HepG2 (cell line): ENCODE results near the gene BRSK2.

Experiments
- ATF1 ChIP-seq: IDR thresholded peaks from 2 replicates; pipeline ENCODE4 v1.6.1; 2016; ENCODE audit warnings: mild to moderate bottlenecking, control low read depth
- NFATC3 ChIP-seq: sonication (generic); formaldehyde crosslinking; IDR thresholded peaks from 2 replicates; pipeline ENCODE4 v1.5.1; 2020; ENCODE audit warnings: mild to moderate bottlenecking, missing genetic modification reagents
- NFE2L2 ChIP-seq: fragments of 150-350 bp; IDR thresholded peaks from 2 replicates; pipeline ENCODE4 v1.6.1; 2014; ENCODE audit warnings: low read length
- SUZ12 ChIP-seq: fragments of 150-350 bp; IDR thresholded peaks from 2 replicates; pipeline ENCODE4 v1.6.1; 2014; ENCODE audit warnings: low read depth, low read length

DNA sequence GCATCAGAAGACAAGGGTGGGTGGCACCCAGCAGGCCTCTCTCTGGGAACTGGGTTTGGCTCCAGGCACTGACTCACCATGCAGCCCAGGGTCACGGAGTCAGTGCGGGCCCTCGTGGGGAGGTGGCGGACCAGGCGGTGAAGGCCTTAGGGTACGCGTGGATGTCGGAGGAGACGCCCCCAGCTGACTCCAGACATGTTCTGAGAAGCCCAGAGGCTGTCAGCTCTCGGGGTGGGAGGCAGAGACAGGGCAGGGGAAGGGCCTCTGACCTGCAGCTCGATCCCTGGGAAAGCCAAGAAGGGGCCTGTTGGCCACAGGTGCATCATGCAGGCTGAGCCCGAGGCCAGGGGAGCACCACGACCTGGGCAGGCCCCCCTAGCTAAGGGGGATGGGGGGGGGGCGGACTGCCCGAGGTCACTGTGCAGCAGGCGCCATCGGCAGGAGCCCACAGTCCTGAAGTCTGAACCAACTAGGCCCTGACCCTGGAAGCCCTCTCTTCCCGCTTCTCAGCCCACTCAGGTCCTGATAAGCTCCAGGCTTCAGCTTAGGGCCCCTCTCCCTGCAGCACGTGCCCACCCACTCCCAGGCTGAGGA, 78.8 kb downstream of the BRSK2 start:
- TF ChIP-seq SUZ12 (no peak), NFATC3 (CRISPR knock-in tag) (no peak), NFE2L2 (no peak), ATF1 (CRISPR knock-in tag) (no peak)
